SJSA1 (cell line): ENCODE measurements around the gene PCNX1. TPM values are rescaled to one million over a fixed set of nuclear protein-coding genes. Genes with fewer than 3 reads are reported as not detected.

Source experiments
- DNase-seq, 2 experiments: peaks; one replicate each; pipeline ENCODE4 v3.0.0-alpha.2; 2015 to 2020; ENCODE audit warnings: low spot score in 2 of 2, low read depth in 1 of 2
- H3K27ac ChIP-seq: fragments of 250-450 bp; sonication (Bioruptor Pico); 2 replicates; pipeline ENCODE4 v1.5.1; 2020; ENCODE audit warnings: mild to moderate bottlenecking, moderate library complexity
- H3K27me3 ChIP-seq: fragments of 250-450 bp; sonication (Bioruptor Pico); replicated peaks from 2 replicates; pipeline ENCODE4 v1.5.1; 2020; ENCODE audit warnings: mild to moderate bottlenecking, moderate library complexity
- H3K36me3 ChIP-seq: fragments of 250-450 bp; sonication (Bioruptor Pico); 2 replicates; pipeline ENCODE4 v1.5.1; 2020; ENCODE audit warnings: mild to moderate bottlenecking
- H3K4me1 ChIP-seq: fragments of 250-450 bp; sonication (Bioruptor Pico); replicated peaks from 2 replicates; pipeline ENCODE4 v1.6.1; 2021; ENCODE audit warnings: mild to moderate bottlenecking
- H3K4me3 ChIP-seq: fragments of 250-450 bp; sonication (Bioruptor Pico); 2 replicates; pipeline ENCODE4 v1.5.1; 2020; ENCODE audit warnings: mild to moderate bottlenecking
- H3K9me3 ChIP-seq: fragments of 250-450 bp; sonication (Bioruptor Pico); replicated peaks from 2 replicates; pipeline ENCODE4 v1.5.1; 2020; ENCODE audit warnings: mild to moderate bottlenecking
- total RNA-seq: library from RNA; depleted of rRNA; stranded (reverse); fragments of >200 nt; shearing (Covaris generic); gene quantifications from 2 replicates; pipeline ENCODE4 v1.2.3, GENCODE V29; 2014; rRNA removed

The PCNX1 gene
- total RNA-seq, 1 experiment from 2014 or later: 20.3 TPM

DNA sequence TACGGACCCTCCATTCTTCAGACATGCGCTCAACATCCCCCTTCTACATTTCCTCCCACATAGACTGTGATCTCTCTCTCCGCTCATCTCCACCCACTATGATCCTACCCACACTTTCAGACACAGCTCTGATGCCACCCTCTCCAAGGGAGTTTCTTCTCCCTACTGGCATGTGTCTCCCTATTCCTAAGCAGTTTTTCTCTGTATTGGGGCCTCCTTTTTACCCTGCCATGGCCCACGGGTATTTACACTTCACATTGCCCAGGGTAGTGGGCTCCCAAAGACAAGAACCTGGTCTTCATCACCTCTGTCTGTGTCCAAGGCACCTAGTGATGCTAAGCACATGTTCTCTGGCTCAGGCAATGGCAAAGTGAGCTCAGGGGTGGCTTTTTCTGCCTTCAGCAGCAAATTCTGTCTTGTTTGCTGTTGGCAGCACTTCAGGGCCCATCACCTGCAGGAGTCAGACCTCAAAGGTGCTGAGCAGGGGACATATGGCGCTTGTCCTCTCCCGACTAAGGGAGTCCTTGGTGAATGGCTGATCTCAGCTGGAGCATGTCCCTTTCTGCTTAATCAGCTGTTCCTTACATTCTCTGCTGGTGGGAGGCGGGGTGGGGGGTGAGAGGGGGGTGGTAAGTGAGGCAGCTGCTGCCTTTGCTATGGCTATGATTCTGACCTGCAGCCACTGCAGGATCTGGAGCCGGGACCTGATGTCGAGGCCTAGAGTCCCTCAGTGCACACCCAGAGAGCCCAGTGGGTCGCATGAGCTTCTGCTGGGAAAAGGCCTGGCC, 256.8 kb downstream of the PCNX1 start:
- H3K27me3 ChIP-seq: no peaks in the 10 kb centered on the region

More for the DNA sequence above, 256.8 kb downstream of the PCNX1 start:
- Histone ChIP-seq H3K9me3 (no peaks in the 10 kb centered on the region), H3K36me3 (no peaks in the 10 kb centered on the region), H3K4me3 (no peak overlapping the region), H3K27ac (no peak overlapping the region), H3K4me1 (peaks cover 14% of the 10 kb centered on the region)
- DNase-seq: no peak

Other genes starting within 250 kb of the PCNX1 start
- gene MAP3K9, start 97.9 kb upstream of the PCNX1 start, total RNA-seq: 0.22 and 0.68 TPM in 2 replicates